Measurements from ENCODE around the gene EXTL1.

DNA sequence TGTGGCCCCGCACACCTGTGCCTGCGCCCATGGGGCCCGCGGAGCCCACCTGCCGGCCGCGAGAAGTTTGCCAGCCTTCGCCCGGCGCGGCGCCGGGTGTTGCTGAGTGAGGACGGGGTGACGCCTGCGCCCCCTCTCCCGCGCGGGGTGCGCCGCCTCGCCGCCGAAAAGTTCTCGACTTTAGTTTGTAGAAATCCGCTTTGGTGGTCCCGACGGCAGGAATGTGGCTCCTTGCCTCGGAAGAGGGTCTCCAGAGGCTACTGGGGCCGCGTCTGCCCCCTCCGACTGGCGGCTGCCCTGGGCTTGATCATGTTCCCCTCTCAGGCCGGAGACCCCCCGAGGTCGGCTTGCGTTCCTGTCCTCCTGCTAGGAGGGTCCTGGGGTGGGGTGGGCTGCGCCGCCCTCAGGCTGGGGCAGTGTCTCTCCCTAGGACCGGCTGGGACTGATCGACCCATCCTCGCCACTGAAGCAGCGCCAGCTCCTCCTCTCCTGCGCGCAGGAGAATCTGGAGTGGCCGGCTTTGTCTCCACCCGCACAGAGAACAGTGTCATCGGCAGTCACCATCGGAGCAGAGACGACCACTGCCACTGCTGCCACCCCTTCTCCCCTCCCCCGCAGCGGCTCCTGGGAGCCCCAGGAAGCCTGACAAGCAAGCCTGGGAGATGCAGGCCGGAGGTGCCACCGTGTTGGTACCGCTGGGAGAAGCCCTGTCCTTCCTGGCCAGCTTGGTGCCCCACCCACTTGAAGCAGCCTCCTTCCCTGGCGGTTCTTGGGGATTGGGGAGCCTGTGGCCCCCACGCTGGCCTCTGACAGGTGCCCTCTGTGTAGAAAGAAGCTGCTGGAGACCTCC, 24.9 kb downstream of the EXTL1 start:
- TF ChIP-seq CTCF (IDR thresholded peaks at IDR 0.05; ENCODE audit: insufficient read depth, low read depth, low read length) (no peak), EZH2 (IDR thresholded peaks at IDR 0.05; ENCODE audit: insufficient read depth, low read length) (peak; percentile 73)
